ENCODE results near the gene CRYGN.

CRYGN gene

GRCh38 chr7:151457534-151457933 lies 17.6 kb upstream of the CRYGN start:
- no peak for TF ChIP-seq CTCF (IDR thresholded peaks at IDR 0.05; ENCODE audit: low read depth, low read length, missing control alignments)
- Histone ChIP-seq H3K4me3 (ENCODE audit: low read depth, low read length) (no peak overlapping the region), H3K36me3 (replicated peaks) (no peaks in the 10 kb centered on the region), H3K27ac (no peak overlapping the region), H3K27me3 (replicated peaks) (no peaks in the 10 kb centered on the region)
- in situ Hi-C loops (cut with HindIII; ENCODE audit: low pct_ligation_motif_present, low sequenced_read_pairs): no loop called here
- DNase-seq: no peak

GRCh38 chr7:151456782-151457181 lies 16.8 kb upstream of the CRYGN start:
- TF ChIP-seq CTCF (IDR thresholded peaks at IDR 0.05; ENCODE audit: low read depth, low read length, missing control alignments): no peak
- no peak overlapping the region for H3K27ac ChIP-seq
- no peak overlapping the region for H3K4me3 ChIP-seq (ENCODE audit: low read depth, low read length)
- H3K36me3 ChIP-seq (replicated peaks): no peaks in the 10 kb centered on the region
- no peaks in the 10 kb centered on the region for H3K27me3 ChIP-seq (replicated peaks)
- no peak for DNase-seq
- in situ Hi-C loops (cut with HindIII; ENCODE audit: low pct_ligation_motif_present, low sequenced_read_pairs): no loop called here

- TF ChIP-seq CTCF (IDR thresholded peaks at IDR 0.05; ENCODE audit: low read depth, low read length, missing control alignments): no peak
- no peaks in the 10 kb centered on the region for H3K27me3 ChIP-seq (replicated peaks)
- in situ Hi-C loops (cut with HindIII; ENCODE audit: low pct_ligation_motif_present, low sequenced_read_pairs): no loop called here
- H3K27ac ChIP-seq: no peak overlapping the region
- no peak for DNase-seq
- no peak overlapping the region for H3K4me3 ChIP-seq (ENCODE audit: low read depth, low read length)
- no peaks in the 10 kb centered on the region for H3K36me3 ChIP-seq (replicated peaks)
Observed at GRCh38 chr7:151456276-151456675, 16.3 kb upstream of the CRYGN start.

- no peak for DNase-seq
- Histone ChIP-seq H3K4me3 (ENCODE audit: low read depth, low read length) (no peak overlapping the region), H3K27me3 (replicated peaks) (no peaks in the 10 kb centered on the region), H3K27ac (no peak overlapping the region), H3K36me3 (replicated peaks) (no peaks in the 10 kb centered on the region)
- in situ Hi-C loops (cut with HindIII; ENCODE audit: low pct_ligation_motif_present, low sequenced_read_pairs): no loop called here
- TF ChIP-seq CTCF (IDR thresholded peaks at IDR 0.05; ENCODE audit: low read depth, low read length, missing control alignments): no peak
Observed at GRCh38 chr7:151455690-151456089, 15.7 kb upstream of the CRYGN start.

- no peak for DNase-seq
- H3K4me3 ChIP-seq (ENCODE audit: low read depth, low read length): no peak overlapping the region
- no peak for TF ChIP-seq CTCF (IDR thresholded peaks at IDR 0.05; ENCODE audit: low read depth, low read length, missing control alignments)
- no peak overlapping the region for H3K27ac ChIP-seq
- H3K27me3 ChIP-seq (replicated peaks): no peaks in the 10 kb centered on the region
- no peaks in the 10 kb centered on the region for H3K36me3 ChIP-seq (replicated peaks)
- in situ Hi-C loops (cut with HindIII; ENCODE audit: low pct_ligation_motif_present, low sequenced_read_pairs): no loop called here
Observed at GRCh38 chr7:151454932-151455530, 15.1 kb upstream of the CRYGN start.

GRCh38 chr7:151454305-151454704 lies 14.4 kb upstream of the CRYGN start:
- no peak for DNase-seq
- Histone ChIP-seq H3K27me3 (replicated peaks) (no peaks in the 10 kb centered on the region), H3K4me3 (ENCODE audit: low read depth, low read length) (no peak overlapping the region), H3K36me3 (replicated peaks) (no peaks in the 10 kb centered on the region), H3K27ac (no peak overlapping the region)
- in situ Hi-C loops (cut with HindIII; ENCODE audit: low pct_ligation_motif_present, low sequenced_read_pairs): no loop called here
- TF ChIP-seq CTCF (IDR thresholded peaks at IDR 0.05; ENCODE audit: low read depth, low read length, missing control alignments): no peak

Measured in brain microvascular endothelial cell (primary cell).